Astrocyte of the spinal cord (primary cell): ENCODE results near the gene CLDND2.

Experiments
- DNase-seq: peaks from one replicate; pipeline ENCODE4 v3.0.0; 2011; ENCODE audit warnings: low read depth, low spot score
- H3K4me3 ChIP-seq: 2 replicates; pipeline ENCODE4 v1.5.1; 2011; ENCODE audit warnings: low read depth, mild to moderate bottlenecking, low read length, moderate library complexity
- in situ Hi-C: cut with HindIII; loops from 2 replicates; pipeline ENCODE4 v1.10.0; 2017; ENCODE audit warnings: low sequenced_read_pairs
- TF ChIP-seq, protein P1 (sequence below): IDR thresholded peaks from 2 replicates; pipeline ENCODE4 v1.5.1; 2012; ENCODE audit warnings: low read depth, mild to moderate bottlenecking, low read length, inconsistent platforms

CLDND2 gene

DNA sequence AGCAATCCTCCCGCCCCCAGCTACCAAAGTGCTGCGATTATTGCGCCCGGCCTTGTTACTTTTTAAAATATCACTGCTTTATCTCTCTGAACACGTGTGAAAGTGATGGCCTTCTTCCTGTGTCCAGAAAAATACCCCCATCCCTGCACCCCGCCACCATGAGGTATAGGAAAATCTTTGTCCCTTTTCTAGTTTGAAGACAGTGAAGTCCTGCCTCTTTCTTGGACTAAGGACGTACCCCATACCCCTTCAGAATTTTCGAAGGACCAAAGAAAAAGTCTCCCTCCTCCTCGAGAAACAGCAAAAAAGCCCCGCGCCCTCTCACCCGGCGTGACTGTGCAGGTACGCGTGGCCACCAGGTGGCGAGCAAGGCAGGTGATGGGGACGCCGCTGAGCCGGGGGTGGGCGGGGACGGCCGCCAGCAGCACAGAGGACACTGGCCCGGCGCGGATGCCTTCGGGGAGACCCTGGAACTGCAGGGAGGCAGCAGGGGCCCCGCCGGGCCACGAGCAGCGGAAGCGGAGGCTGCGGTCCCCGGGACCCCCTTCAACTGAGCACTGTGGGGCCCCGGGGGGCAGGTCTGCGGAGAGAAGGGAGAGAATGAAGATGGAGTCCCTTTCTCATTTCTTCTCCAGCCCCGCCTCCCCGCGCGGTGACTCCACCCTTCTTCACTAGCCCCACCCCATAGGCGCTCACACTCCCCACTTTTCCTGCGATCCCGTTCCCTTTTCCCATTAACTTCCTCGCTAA lies 30.1 kb downstream of the CLDND2 start:
- peak; percentile 79 for DNase-seq
- in situ Hi-C loops, result no loop called here
- TF ChIP-seq, protein P1, sequence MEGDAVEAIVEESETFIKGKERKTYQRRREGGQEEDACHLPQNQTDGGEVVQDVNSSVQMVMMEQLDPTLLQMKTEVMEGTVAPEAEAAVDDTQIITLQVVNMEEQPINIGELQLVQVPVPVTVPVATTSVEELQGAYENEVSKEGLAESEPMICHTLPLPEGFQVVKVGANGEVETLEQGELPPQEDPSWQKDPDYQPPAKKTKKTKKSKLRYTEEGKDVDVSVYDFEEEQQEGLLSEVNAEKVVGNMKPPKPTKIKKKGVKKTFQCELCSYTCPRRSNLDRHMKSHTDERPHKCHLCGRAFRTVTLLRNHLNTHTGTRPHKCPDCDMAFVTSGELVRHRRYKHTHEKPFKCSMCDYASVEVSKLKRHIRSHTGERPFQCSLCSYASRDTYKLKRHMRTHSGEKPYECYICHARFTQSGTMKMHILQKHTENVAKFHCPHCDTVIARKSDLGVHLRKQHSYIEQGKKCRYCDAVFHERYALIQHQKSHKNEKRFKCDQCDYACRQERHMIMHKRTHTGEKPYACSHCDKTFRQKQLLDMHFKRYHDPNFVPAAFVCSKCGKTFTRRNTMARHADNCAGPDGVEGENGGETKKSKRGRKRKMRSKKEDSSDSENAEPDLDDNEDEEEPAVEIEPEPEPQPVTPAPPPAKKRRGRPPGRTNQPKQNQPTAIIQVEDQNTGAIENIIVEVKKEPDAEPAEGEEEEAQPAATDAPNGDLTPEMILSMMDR, result peak; percentile 87
- H3K4me3 ChIP-seq, result peak overlapping the region; percentile 55

DNA sequence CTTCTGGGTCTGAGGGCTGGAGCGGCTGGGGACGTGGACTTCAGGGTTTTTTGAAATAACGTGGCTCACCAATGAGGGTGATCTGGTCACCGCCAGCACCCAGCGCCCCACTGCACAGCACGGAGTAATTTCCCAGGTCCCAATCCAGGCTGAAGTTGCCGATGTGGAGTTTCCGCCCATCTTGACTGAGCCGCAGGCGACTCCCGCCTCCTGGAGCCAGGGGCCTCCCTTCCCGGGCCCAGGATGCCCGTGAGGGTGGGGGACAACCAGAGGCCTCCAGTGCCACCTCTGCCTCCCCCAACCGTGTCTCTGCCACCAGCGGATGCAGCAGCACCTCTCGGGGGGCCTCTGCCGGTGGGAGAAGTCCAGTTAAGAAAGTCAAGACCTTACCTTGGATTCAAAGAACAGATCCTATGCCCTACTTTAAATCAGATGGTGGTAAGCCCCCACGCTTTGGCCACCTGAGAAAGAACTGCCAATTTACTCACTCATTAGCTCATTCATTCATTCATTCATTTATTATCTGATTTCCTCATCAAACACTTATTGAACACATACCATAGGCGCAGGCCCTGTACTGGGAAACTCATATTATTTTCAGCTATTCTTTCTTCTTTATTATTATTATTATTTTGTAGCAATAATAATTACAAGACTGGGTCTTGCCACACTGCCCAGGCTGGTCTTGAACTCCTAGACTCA lies 30.8 kb downstream of the CLDND2 start:
- H3K4me3 ChIP-seq, result no peak overlapping the region
- no peak for DNase-seq
- TF ChIP-seq, protein P1, result no peak
- in situ Hi-C loops, result no loop called here

DNA sequence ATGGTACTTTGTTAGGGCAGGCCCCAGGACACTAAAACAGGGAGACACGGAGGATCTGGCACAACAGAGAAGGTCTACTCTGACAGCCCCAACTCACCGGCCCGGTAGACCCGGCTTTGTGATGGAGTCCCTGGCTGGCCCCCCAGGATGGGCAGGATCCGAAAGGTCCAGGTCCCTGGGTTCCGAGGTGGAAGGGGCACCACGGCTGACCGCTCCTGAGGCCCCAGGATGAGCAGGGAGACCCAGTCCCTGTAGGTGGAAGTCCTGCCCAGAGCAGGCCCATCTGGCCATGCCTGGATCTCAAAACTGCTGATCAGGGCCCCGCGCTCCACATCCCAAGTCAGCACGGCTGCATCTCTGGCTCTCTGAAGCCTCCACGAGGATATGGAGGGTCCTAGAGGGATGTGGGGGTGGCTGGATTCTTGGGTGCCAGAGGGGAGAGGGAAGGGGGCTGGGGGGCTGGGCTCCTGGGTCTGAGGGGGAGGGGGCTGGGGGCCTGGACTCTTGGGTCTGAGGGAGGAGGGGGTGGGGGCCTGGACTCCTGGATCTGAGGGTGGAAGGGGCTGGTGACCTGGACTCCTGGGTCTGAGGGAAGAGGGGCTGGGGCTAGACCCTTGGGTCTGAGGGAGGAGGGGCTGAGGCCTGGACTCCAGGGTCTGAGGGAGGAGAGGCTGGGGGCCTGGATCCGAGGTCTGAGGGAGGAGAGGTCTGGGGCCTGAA lies 31.5 kb downstream of the CLDND2 start:
- DNase-seq, result no peak
- in situ Hi-C loops, result no loop called here
- H3K4me3 ChIP-seq, result no peak overlapping the region
- TF ChIP-seq, protein P1, result no peak

DNA sequence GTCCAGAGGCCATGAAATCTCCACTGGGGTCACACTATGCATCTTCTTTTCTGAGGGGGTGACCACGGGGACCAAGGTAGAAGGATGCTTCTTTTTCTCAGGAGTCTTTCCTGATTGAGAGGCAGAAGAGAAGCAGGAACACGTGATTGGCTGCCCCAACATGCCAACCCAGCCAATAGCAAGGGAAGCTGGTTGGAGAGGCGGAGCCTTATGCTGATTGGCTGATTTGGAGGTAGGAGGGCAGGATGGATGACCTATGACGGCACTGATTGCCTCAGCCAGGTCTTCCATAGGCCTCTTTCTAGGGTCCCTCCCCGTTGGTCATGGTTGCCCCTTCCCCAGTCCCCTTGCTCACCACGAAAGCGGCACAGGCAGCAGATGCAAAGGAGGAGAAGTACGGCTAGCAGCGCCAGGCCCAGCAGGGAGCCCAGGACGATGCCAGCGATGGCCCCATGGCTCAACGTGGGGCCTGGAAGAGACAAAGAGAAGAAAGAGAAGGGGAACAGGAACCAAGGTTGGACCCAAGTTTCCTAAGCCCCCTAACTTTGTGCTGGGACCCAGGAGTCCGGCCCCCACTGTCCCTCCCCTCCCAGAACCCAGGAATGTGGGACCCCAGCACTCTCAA lies 34.9 kb downstream of the CLDND2 start:
- H3K4me3 ChIP-seq, result no peak overlapping the region
- TF ChIP-seq, protein P1, result no peak
- in situ Hi-C loops, result no loop called here
- DNase-seq, result no peak

DNA sequence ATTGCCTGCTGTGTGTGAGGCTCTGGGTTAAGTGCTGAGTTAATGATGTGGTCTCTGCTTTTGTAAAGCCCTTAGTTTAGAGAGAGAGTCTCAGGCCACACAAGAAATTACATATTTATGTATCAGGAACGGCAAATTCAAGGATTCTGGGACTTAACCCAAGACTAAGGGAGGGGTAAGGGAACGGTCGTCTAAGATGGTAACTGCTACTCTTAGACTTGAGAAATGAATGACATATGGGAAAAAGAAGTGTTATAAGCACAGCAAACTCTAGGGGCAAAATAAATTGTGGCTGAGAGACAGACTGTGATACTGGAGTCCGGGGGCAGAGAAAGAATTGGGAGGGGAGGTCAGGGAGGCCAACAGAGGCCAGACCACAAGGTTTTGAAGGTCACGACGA lies 37.1 kb downstream of the CLDND2 start:
- H3K4me3 ChIP-seq, result no peak overlapping the region
- TF ChIP-seq, protein P1, result no peak
- DNase-seq, result no peak
- in situ Hi-C loops, result no loop called here

DNA sequence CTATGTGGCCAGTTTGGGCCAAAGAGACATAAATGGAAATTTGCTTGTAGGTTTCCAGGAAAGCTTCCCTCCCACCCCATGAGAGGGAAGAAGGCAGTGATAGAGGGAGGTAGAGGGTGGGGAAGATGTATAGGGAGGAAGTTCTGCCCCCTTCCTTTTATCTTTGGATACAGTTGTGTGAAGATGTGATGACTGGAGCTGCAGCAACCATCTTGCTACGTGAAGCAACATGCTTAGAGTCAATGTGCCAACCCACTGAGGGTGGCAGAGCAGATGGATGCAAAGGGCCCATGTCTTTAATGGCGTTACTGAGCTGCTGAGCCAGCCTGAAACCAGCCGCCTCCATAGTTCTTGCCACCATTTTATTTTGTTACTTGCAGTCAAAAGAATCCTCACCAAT lies 37.6 kb downstream of the CLDND2 start:
- DNase-seq, result no peak
- TF ChIP-seq, protein P1, result no peak
- no peak overlapping the region for H3K4me3 ChIP-seq
- in situ Hi-C loops, result no loop called here
